Breast epithelium (tissue), 3 donors: ENCODE measurements around the gene ZNF787.

Experiments used
- POLR2A ChIP-seq: fragments of 450-650 bp; IDR thresholded peaks from one replicate; pipeline ENCODE4 v1.6.1; 2016; ENCODE audit warnings: antibody characterized with exemption, mild to moderate bottlenecking, moderate library complexity
- POLR2AphosphoS5 ChIP-seq, 3 donors: sonication (generic); formaldehyde crosslinking; IDR thresholded peaks; one replicate each; pipeline ENCODE4 v1.6.1; 2017; ENCODE audit warnings: antibody characterized with exemption in 3 of 3
- TF ChIP-seq, protein P1 (sequence below), 3 donors: fragments of 450-650 bp; IDR thresholded peaks; one replicate each; pipeline ENCODE4 v1.5.1; 2016 to 2017; ENCODE audit warnings: antibody characterized with exemption in 3 of 3, mild to moderate bottlenecking in 3 of 3, moderate library complexity in 3 of 3

DNA sequence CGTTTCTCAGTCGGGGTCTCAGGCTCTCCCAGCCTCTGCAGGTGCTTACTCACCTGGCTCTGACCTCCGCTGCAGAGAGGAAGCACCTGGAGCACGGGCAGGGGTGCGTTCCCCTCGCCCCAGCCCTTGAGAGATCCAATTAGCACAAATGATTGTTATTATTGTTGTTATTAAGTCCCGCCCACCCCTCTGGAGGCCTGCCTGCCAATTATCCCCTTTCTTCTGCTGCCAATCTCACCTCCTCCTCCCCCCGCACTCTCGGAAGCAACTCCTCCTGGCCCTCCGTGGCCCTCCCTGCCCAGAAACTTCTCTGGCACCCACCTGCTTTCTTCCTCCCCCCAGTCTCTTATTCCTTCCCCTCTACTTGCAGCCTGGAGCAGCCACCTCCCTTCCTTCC, 8.8 kb downstream of the ZNF787 start:
- no peak for TF ChIP-seq POLR2AphosphoS5 (IDR thresholded peaks at IDR 0.05)
- no peak for TF ChIP-seq POLR2A
- TF ChIP-seq, protein P1, sequence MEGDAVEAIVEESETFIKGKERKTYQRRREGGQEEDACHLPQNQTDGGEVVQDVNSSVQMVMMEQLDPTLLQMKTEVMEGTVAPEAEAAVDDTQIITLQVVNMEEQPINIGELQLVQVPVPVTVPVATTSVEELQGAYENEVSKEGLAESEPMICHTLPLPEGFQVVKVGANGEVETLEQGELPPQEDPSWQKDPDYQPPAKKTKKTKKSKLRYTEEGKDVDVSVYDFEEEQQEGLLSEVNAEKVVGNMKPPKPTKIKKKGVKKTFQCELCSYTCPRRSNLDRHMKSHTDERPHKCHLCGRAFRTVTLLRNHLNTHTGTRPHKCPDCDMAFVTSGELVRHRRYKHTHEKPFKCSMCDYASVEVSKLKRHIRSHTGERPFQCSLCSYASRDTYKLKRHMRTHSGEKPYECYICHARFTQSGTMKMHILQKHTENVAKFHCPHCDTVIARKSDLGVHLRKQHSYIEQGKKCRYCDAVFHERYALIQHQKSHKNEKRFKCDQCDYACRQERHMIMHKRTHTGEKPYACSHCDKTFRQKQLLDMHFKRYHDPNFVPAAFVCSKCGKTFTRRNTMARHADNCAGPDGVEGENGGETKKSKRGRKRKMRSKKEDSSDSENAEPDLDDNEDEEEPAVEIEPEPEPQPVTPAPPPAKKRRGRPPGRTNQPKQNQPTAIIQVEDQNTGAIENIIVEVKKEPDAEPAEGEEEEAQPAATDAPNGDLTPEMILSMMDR (IDR thresholded peaks at IDR 0.05), result no peak
